ENCODE results near the gene CABLES2. TPM values are rescaled to one million over a fixed set of nuclear protein-coding genes. Genes with fewer than 3 reads are reported as not detected.

The CABLES2 gene
- total RNA-seq, 3 donors from 2014 or later = 6.1 to 7.9 (median 6.9) TPM

- DNase-seq (no peak), ATAC-seq (no peak)
- Mint-ChIP-seq H3K36me3 (ENCODE audit: insufficient read depth) (no peaks in the 10 kb centered on the region), H3K4me3 (no peak overlapping the region), H3K27me3 (ENCODE audit: low read depth) (peaks cover 17% of the 10 kb centered on the region), H3K9me3 (no peaks in the 10 kb centered on the region), H3K4me1 (ENCODE audit: low read depth) (no peaks in the 10 kb centered on the region)
These were observed 38.7 kb upstream of the CABLES2 start for GRCh38 chr20:62445553-62446340.

DNA sequence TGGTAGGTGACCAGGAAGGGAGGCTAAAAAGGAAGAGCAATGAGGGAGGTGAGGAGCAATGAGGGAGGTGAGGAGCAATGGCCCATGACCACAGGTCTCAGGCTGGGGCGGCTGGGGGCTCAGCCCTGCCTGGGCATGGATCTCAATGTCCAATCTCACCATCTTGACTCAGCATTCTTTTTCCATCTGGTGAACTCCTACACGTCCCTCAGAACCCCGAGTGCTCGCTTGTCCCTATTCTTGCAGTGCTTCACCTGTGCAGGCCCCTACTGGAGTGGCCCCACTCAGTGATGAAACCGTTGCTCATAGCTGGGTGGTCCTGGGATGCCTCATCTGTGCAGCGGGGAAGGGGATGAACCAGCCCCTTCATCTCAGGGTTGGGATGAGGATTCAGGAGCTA lies 37.2 kb upstream of the CABLES2 start:
- DNase-seq (no peak), ATAC-seq (no peak)
- Mint-ChIP-seq H3K9me3 (no peaks in the 10 kb centered on the region), H3K27me3 (ENCODE audit: low read depth) (peaks cover 15% of the 10 kb centered on the region), H3K36me3 (ENCODE audit: insufficient read depth) (no peaks in the 10 kb centered on the region), H3K4me3 (no peak overlapping the region), H3K4me1 (ENCODE audit: low read depth) (no peaks in the 10 kb centered on the region)

DNA sequence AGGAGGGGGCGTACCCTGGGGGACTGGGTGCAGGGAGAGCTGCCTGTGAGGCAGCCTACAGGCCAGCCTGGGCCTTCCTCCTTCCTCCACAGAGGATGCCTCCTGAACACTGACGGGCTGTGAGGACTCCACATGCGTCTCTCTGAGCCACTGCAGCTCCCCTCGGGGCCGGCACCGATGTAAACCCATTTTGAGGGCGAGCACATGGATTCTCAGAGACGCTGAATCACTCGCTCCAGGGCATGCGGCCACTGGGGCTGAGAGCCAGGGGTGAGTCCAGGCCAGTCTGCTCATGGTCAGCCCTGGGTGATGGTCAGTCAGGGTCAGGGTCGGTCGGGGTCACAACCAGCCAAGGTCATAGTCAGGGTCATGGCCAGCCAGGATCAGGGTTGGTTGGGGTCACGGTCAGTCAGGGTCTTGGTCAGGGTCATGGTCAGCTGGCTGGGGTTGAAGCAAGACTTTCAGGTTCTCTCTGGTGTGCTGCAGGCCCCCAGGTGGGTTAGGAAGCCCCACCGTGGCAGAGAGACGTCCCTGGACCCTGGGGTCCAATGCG lies 35.0 kb upstream of the CABLES2 start:
- H3K36me3 Mint-ChIP-seq (ENCODE audit: insufficient read depth) = no peaks in the 10 kb centered on the region
- no peak overlapping the region for H3K4me3 Mint-ChIP-seq

DNA sequence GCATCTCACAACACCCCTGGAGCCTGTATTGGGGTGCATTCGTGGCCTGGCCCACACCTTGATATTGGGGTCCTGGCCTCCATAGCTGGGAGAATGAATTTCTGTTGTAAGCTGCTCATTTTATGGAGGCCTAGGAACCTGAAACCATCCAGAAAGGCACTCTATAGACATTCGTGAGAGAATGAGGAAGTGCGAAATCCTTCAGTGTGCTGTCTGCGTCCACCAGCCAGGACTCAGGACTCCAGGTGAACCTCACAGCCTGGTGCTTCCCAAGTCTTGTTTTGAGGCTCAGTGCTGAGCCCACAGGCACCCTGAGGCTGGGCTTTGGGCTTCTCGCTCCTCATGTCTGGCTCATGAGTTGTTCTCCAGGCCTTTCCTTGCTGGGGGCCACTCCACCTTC lies 32.1 kb upstream of the CABLES2 start:
- no peak overlapping the region for H3K4me3 Mint-ChIP-seq
- no peaks in the 10 kb centered on the region for H3K36me3 Mint-ChIP-seq (ENCODE audit: insufficient read depth)
- DNase-seq (no peak), ATAC-seq (no peak)
- no peaks in the 10 kb centered on the region for H3K4me1 Mint-ChIP-seq (ENCODE audit: low read depth)
- no peaks in the 10 kb centered on the region for H3K9me3 Mint-ChIP-seq
- H3K27me3 Mint-ChIP-seq (ENCODE audit: low read depth) = peaks cover 33% of the 10 kb centered on the region

More for the DNA sequence above, 35.0 kb upstream of the CABLES2 start:
- ATAC-seq = no peak
- Mint-ChIP-seq H3K9me3 (no peaks in the 10 kb centered on the region), H3K4me1 (ENCODE audit: low read depth) (no peaks in the 10 kb centered on the region), H3K27me3 (ENCODE audit: low read depth) (peaks cover 19% of the 10 kb centered on the region)
- DNase-seq = no peak

- ATAC-seq (no peak), DNase-seq (no peak)
- Mint-ChIP-seq H3K4me1 (ENCODE audit: low read depth) (no peaks in the 10 kb centered on the region), H3K36me3 (ENCODE audit: insufficient read depth) (no peaks in the 10 kb centered on the region), H3K4me3 (no peak overlapping the region), H3K27me3 (ENCODE audit: low read depth) (peaks cover 36% of the 10 kb centered on the region), H3K9me3 (no peaks in the 10 kb centered on the region)
These were observed 30.8 kb upstream of the CABLES2 start for GRCh38 chr20:62437927-62438326.

DNA sequence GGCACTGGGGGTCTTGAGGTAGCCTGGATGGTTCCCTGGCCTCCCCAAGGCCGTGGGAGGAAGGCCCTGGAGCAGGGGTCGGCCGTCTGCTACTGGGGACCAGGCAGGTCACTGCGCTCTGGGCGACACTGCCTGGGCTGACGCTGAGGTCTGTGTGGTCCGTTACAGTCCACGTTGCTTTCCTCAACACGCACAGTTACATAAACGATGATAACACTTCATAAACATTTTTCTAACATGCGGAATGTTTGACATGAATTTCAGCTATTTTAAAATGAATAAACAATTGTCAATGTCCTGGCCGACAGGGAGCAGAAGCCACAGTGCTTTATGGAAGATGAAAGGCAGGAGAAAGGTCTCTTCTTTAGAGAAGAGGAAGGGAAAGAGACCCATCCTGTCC lies 30.4 kb upstream of the CABLES2 start:
- ATAC-seq (no peak), DNase-seq (no peak)
- Mint-ChIP-seq H3K4me3 (no peak overlapping the region), H3K36me3 (ENCODE audit: insufficient read depth) (no peaks in the 10 kb centered on the region), H3K27me3 (ENCODE audit: low read depth) (peaks cover 33% of the 10 kb centered on the region), H3K9me3 (no peaks in the 10 kb centered on the region), H3K4me1 (ENCODE audit: low read depth) (no peaks in the 10 kb centered on the region)

GRCh38 chr20:62436692-62437091 lies 29.6 kb upstream of the CABLES2 start:
- H3K4me3 Mint-ChIP-seq = no peak overlapping the region
- H3K36me3 Mint-ChIP-seq (ENCODE audit: insufficient read depth) = no peaks in the 10 kb centered on the region
- H3K4me1 Mint-ChIP-seq (ENCODE audit: low read depth) = no peaks in the 10 kb centered on the region
- ATAC-seq (no peak), DNase-seq (no peak)
- no peaks in the 10 kb centered on the region for H3K9me3 Mint-ChIP-seq
- peaks cover 33% of the 10 kb centered on the region for H3K27me3 Mint-ChIP-seq (ENCODE audit: low read depth)

DNA sequence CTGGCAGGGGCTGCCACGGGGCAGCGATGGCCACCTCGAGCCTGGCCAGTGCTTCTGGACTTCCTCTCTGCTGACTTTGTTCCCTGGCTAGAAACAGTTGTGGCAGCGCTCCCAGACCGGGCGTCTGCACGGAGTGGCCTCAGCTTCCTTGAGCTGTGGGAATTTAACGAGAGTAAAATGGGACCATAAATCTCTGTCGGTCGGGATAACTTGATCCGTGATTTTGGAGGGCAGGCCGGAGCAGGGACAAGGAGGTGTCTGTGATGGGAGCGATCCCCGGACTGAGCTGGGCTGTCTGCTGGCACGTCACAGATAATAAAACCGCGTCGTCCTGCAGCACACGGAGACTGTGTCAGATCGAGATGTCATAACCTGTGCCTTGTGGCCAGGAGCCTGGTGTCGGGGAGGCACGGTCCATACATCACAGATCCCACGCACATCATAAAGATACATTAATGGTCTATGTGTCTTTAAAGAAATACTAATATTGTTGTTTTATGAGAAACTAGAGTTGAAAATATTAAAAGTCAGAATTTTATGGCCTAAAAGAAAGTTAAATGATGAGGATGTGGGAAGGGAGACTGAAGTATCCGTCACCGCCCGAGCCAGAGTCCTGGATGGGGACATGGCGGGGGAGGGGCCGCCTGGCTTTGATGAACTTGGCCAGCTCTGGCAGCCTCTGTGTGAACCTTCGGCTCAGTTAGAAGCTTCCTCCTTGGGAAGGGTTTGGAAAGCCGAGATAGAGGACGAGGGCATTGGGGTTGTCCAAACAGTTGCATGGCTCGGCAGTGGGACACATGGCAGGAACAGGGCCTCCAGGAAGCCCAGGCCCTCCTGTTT lies 26.8 kb upstream of the CABLES2 start:
- Mint-ChIP-seq H3K4me1 (ENCODE audit: low read depth) (no peaks in the 10 kb centered on the region), H3K36me3 (ENCODE audit: insufficient read depth) (no peaks in the 10 kb centered on the region), H3K9me3 (no peaks in the 10 kb centered on the region), H3K27me3 (ENCODE audit: low read depth) (peaks cover 32% of the 10 kb centered on the region), H3K4me3 (no peak overlapping the region)
- DNase-seq = no peak
- ATAC-seq = no peak

- no peaks in the 10 kb centered on the region for H3K9me3 Mint-ChIP-seq
- H3K4me1 Mint-ChIP-seq (ENCODE audit: low read depth) = no peaks in the 10 kb centered on the region
- ATAC-seq = no peak
- no peak for DNase-seq
- H3K36me3 Mint-ChIP-seq (ENCODE audit: insufficient read depth) = no peaks in the 10 kb centered on the region
- H3K27me3 Mint-ChIP-seq (ENCODE audit: low read depth) = peaks cover 27% of the 10 kb centered on the region
- H3K4me3 Mint-ChIP-seq = no peak overlapping the region
These were observed 23.9 kb upstream of the CABLES2 start for GRCh38 chr20:62430866-62431447.

DNA sequence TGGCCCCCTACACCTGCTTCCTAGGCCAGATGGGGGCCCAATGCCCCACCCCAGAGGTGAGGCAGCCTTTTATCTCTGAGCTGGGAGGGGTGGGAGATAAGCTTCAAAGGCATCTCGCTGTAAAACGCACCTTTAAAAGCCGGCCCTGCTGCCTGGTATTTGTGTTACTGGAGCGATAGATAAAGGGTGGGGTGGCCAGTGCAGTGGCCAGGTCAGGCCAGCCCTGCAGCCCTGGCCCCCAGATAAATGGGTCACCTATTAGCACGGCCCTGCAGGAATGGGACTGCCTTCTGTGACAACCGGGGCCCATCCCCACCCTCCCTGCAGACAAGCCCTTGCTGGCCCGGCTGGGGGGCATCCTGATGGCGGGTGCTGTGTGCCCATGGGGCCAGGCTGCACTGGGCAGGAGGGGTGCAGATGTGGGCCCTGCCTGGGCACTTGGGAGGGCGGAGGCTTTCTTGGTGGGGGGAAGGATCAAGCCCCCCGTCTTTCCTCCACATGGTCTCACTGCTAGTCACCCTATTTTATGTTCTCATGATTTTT lies 23.3 kb upstream of the CABLES2 start:
- no peak for DNase-seq
- no peak for ATAC-seq
- Mint-ChIP-seq H3K36me3 (ENCODE audit: insufficient read depth) (no peaks in the 10 kb centered on the region), H3K4me1 (ENCODE audit: low read depth) (no peaks in the 10 kb centered on the region), H3K9me3 (no peaks in the 10 kb centered on the region), H3K4me3 (no peak overlapping the region), H3K27me3 (ENCODE audit: low read depth) (peaks cover 22% of the 10 kb centered on the region)

GRCh38 chr20:62429455-62430310 lies 22.6 kb upstream of the CABLES2 start:
- no peaks in the 10 kb centered on the region for H3K4me1 Mint-ChIP-seq (ENCODE audit: low read depth)
- no peaks in the 10 kb centered on the region for H3K36me3 Mint-ChIP-seq (ENCODE audit: insufficient read depth)

DNA sequence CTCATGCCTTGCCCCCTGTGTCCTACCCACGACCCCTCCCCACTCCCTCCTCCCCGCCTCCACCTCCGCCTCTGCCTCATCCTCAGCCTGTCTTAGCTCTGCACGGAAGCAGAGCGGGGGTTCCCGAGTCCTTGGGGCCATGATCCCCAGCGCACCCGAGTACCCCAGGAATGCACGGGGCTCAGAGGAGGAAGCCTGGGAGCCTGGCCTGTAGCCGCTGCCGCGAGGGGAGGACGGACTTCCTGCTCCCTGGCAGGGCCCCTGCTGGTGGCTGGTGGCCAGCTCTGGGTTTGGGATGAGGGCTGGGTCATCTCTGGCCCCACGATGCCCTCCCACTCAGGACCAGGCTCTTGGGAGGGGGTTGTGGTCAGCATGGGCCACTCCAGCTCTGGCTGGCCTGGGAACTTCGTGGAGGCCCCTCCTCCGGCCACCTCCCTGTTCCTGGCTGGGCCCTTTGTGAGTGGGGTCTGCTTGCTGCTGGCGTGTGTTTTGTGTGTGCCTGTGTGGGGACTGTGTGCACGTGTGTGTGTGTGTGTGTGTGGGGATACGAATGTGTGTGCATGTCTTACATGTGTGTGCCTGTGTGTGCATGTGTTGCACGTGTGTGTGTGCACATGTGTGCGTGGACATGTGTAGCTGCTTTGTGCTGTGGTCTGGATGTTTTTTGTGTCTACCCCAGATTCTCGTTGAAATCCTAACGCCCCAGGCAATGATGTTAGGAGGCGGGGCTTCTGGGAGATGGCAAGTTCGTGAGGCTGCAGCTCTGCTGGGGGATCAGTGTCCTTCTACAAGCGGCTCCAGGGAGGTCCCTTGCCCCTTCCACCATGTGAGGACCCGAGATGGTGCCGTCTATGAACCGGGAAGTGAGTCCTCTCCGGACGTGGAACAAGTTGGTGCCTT lies 21.6 kb upstream of the CABLES2 start:
- Mint-ChIP-seq H3K27me3 (ENCODE audit: low read depth) (peaks cover 14% of the 10 kb centered on the region), H3K9me3 (no peaks in the 10 kb centered on the region), H3K4me3 (no peak overlapping the region), H3K36me3 (ENCODE audit: insufficient read depth) (no peaks in the 10 kb centered on the region), H3K4me1 (ENCODE audit: low read depth) (no peaks in the 10 kb centered on the region)
- ATAC-seq (no peak), DNase-seq (no peak)

More at GRCh38 chr20:62429455-62430310, 22.6 kb upstream of the CABLES2 start:
- H3K27me3 Mint-ChIP-seq (ENCODE audit: low read depth) = peaks cover 21% of the 10 kb centered on the region
- ATAC-seq = no peak
- no peak for DNase-seq
- no peak overlapping the region for H3K4me3 Mint-ChIP-seq
- no peaks in the 10 kb centered on the region for H3K9me3 Mint-ChIP-seq

- no peaks in the 10 kb centered on the region for H3K36me3 Mint-ChIP-seq (ENCODE audit: insufficient read depth)
- DNase-seq = no peak
- H3K27me3 Mint-ChIP-seq (ENCODE audit: low read depth) = peaks cover 16% of the 10 kb centered on the region
- H3K9me3 Mint-ChIP-seq = no peaks in the 10 kb centered on the region
- ATAC-seq = no peak
- no peak overlapping the region for H3K4me3 Mint-ChIP-seq
- no peaks in the 10 kb centered on the region for H3K4me1 Mint-ChIP-seq (ENCODE audit: low read depth)
These were observed 20.9 kb upstream of the CABLES2 start for GRCh38 chr20:62428002-62428372.
